Measurements from ENCODE around the gene C2CD4C.

DNA sequence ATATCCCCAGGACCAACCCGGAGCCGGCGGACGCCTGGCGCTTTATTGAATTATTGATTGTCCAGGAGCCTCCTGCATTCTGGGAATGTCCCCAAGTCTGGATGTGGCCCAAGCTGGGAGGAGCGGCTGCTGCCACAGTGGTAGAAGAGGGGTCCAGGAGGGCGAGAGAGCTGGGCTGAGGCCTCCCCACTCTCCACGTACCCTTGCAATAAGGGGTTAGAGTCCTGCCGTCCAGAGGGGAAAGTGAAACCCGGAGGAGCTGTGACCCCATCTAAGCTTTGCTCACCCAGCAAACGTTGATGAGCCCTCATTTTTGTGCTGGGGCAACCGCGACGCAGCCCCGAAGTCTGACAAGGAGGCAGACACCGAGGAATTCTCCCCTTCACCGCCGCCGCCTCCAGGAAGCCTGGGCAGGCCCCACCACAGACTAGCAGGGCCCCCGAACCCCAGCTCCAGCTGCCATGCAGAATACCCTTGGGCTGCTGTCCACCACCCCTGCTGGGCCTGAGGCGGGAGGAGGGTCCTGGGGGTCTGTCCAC lies 1.4 kb upstream of the C2CD4C start:
- TF ChIP-seq CTCF (optimal IDR thresholded peaks at IDR 0.05 in 1 of 3, IDR thresholded peaks at IDR 0.05 in 1 of 3, conservative IDR thresholded peaks at IDR 0.05 in 1 of 3; ENCODE audit: extremely low read depth in 1 of 3, insufficient read depth in 2 of 3, low read length in 3 of 3) (no peak), EZH2 (IDR thresholded peaks at IDR 0.05; ENCODE audit: low read length) (no peak)

Measured in keratinocyte (primary cell).